Stomach (tissue), 9 donors: Measurements from ENCODE around the gene EFL1. TPM values are rescaled to one million over a fixed set of nuclear protein-coding genes. Genes with fewer than 3 reads are reported as not detected.

Experiments used
- DNase-seq, 2 donors: peaks; one replicate each; pipeline versions ENCODE4 v3.0.0 to v3.0.0-alpha.2; 2013 to 2019
- H3K27ac ChIP-seq, 5 donors: fragments of 200-600 bp in 4 of 5; sonication (generic) in 4 of 5; one replicate each; pipeline ENCODE4 v1.5.1; 2013 to 2019; ENCODE audit warnings: mild to moderate bottlenecking in 1 of 5, moderate library complexity in 1 of 5
- H3K27me3 ChIP-seq, 3 donors: fragments of 200-600 bp; sonication (generic); one replicate each; pipeline ENCODE4 v1.5.1; 2017 to 2019; ENCODE audit warnings: mixed run types in 1 of 3
- H3K36me3 ChIP-seq, 4 donors: fragments of 200-600 bp; sonication (generic); 1 replicate in 3 of 4; 2 replicates in 1 of 4; pipeline ENCODE4 v1.5.1; 2016 to 2019
- H3K4me1 ChIP-seq, 4 donors: fragments of 200-600 bp; sonication (generic); one replicate each; pipeline ENCODE4 v1.5.1; 2016 to 2019
- H3K4me3 ChIP-seq, 4 donors: fragments of 200-600 bp; sonication (generic) in 3 of 4; one replicate each; pipeline ENCODE4 v1.5.1; 2016 to 2019; ENCODE audit warnings: mild to moderate bottlenecking in 1 of 4
- H3K9me3 ChIP-seq, 4 donors: fragments of 200-600 bp; sonication (generic); one replicate each; pipeline ENCODE4 v1.5.1; 2016 to 2019
- EP300 ChIP-seq: sonication (generic); formaldehyde crosslinking; IDR thresholded peaks from one replicate; pipeline ENCODE4 v1.6.1; 2017; ENCODE audit warnings: antibody characterized with exemption
- POLR2A ChIP-seq, 4 donors: fragments of 450-650 bp; IDR thresholded peaks; one replicate each; pipeline ENCODE4 v1.6.1; 2016; ENCODE audit warnings: antibody characterized with exemption in 4 of 4, control low read depth in 2 of 4, mild to moderate bottlenecking in 1 of 4, moderate library complexity in 1 of 4
- POLR2AphosphoS5 ChIP-seq, 3 donors: sonication (generic); formaldehyde crosslinking; IDR thresholded peaks; one replicate each; pipeline ENCODE4 v1.6.1; 2016; ENCODE audit warnings: antibody characterized with exemption in 3 of 3
- WGBS, 5 donors: extraction: QIAGEN DNeasy Blood & Tissue Kit in 3 of 5; methylation state at CpG; one replicate each; pipeline versions ENCODE4 v1.1.5 to v1.1.7; 2013 to 2018; 5-methylcytosine and 5-hydroxymethylcytosine counted together
- intact Hi-C: fragments of 100-400 bp; cut with DNase I; formaldehyde crosslinking; loops from one replicate; pipeline ENCODE4 v1.15.1; 2023; ENCODE audit warnings: low total_unique reads
- polyA plus RNA-seq, 3 donors: library from polyadenylated mRNA; stranded (reverse); fragments of 200-250 nt; gene quantifications; one replicate each; pipeline ENCODE4 v1.2.3, GENCODE V29; 2013
- total RNA-seq, 5 donors: library from RNA; depleted of rRNA; stranded (reverse); fragments of >200 nt; gene quantifications; one replicate each; pipeline versions ENCODE4 v1.1.0 to v1.2.3, GENCODE V29; 2014 to 2016
- TF ChIP-seq, protein P1 (sequence below), 7 experiments: fragments of 450-650 bp in 4 of 7; fragments of 200-600 bp in 3 of 7; sonication (generic) in 3 of 7; IDR thresholded peaks; one replicate each; pipeline ENCODE4 v1.5.1; 2016 to 2019; ENCODE audit warnings: antibody characterized with exemption in 7 of 7, control low read depth in 2 of 7, mild to moderate bottlenecking in 1 of 7
- donor health status: healthy with polysubstance abuse.
- donor health status: Bipolar disorder and iron deficiency.
- donor health status: healthy.

Gene EFL1
- total and polyA plus RNA-seq, 8 donors, result 4.6 to 19.8 (median 11.1) TPM

DNA sequence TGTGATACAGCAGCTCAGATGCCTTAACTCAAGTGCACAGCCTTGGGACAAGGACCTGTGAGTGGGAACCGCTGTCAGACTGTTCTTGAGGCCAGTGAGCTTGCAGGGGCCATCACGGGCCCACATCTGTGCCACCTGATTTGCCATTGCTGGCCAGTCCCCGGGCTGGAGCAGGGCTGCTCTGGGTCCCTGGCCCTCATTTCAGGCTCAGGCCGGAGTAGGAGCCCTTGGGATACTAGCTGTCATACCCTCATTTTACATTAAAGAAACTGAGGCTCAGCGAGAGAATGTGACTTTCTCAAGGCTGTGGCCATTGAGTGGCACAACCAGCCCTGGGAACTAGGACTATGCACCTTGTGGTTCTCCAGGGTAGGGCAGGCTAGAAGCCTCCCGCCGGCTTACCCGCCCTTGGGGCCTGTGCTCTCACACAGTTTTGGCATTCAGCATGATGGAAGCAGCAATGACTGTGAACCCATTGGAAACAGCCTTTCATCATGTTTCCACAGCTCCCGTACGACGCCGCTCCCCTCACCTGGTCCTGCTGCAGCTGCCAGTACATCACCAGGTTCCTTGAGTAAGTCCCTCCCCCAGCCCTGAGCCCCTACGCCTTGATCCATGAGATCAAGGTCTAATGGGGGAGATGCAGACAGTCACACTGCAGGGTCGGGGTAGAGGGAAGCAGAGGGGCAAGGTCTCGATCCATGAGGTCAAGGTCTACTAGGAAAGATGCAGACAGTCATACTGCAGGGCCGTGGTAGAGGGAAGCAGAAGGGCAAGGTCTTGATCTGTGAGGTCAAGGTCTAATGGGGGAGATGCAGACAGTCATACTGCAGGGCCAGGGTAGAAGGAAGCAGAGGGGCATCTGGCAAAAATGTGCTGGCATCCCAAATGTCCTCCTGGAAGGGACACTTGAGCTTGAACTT, 44.5 kb upstream of the EFL1 start:
- DNase-seq, result no peak
- no peaks in the 10 kb centered on the region for H3K36me3 ChIP-seq
- intact Hi-C loops, result no loop called here
- TF ChIP-seq EP300 (no peak), POLR2AphosphoS5 (IDR thresholded peaks at IDR 0.05) (no peak), POLR2A (IDR thresholded peaks at IDR 0.05) (no peak)
- TF ChIP-seq, protein P1, sequence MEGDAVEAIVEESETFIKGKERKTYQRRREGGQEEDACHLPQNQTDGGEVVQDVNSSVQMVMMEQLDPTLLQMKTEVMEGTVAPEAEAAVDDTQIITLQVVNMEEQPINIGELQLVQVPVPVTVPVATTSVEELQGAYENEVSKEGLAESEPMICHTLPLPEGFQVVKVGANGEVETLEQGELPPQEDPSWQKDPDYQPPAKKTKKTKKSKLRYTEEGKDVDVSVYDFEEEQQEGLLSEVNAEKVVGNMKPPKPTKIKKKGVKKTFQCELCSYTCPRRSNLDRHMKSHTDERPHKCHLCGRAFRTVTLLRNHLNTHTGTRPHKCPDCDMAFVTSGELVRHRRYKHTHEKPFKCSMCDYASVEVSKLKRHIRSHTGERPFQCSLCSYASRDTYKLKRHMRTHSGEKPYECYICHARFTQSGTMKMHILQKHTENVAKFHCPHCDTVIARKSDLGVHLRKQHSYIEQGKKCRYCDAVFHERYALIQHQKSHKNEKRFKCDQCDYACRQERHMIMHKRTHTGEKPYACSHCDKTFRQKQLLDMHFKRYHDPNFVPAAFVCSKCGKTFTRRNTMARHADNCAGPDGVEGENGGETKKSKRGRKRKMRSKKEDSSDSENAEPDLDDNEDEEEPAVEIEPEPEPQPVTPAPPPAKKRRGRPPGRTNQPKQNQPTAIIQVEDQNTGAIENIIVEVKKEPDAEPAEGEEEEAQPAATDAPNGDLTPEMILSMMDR (IDR thresholded peaks at IDR 0.05), result no peak
- no peak overlapping the region for H3K27ac ChIP-seq
- H3K27me3 ChIP-seq, result no peaks in the 10 kb centered on the region
- 88 to 95% (median 93%) methylated on average over 13 to 16 of the region's 16 CpGs for WGBS, 5 donors
- H3K4me1 ChIP-seq, result no peaks in the 10 kb centered on the region
- no peak overlapping the region for H3K4me3 ChIP-seq
- H3K9me3 ChIP-seq, result no peaks in the 10 kb centered on the region

DNA sequence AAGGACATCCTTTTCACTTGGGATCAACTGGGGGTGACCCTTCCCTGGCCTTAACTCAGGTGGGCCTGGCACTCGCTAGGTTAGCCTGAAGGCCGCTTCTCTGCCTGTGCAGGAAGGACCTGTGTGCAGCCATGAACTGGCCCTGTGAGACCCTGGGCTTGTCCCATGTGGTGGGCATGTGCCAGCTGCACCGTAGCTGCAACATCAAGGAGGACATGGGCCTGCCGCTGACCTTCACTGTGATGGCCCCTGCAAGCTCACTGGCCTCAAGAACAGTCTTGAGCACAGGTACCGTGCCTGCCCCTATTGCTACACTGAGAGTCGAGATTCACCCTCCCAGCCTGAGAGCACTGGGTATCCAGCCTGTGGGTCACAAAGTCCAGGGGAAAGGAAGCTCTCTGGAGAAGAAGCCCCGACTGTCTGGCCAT, 43.1 kb upstream of the EFL1 start:
- Histone ChIP-seq H3K4me3 (no peak overlapping the region), H3K27me3 (no peaks in the 10 kb centered on the region), H3K4me1 (no peaks in the 10 kb centered on the region), H3K36me3 (no peaks in the 10 kb centered on the region), H3K27ac (no peak overlapping the region), H3K9me3 (no peaks in the 10 kb centered on the region)
- no peak for DNase-seq
- no peak for TF ChIP-seq EP300
- TF ChIP-seq POLR2A (IDR thresholded peaks at IDR 0.05), result no peak
- TF ChIP-seq, protein P1 (IDR thresholded peaks at IDR 0.05), result no peak
- TF ChIP-seq POLR2AphosphoS5 (IDR thresholded peaks at IDR 0.05), result no peak
- WGBS, 5 donors, result 87 to 97% (median 91%) methylated on average over 5 to 7 of the region's 7 CpGs
- intact Hi-C loops, result no loop called here

DNA sequence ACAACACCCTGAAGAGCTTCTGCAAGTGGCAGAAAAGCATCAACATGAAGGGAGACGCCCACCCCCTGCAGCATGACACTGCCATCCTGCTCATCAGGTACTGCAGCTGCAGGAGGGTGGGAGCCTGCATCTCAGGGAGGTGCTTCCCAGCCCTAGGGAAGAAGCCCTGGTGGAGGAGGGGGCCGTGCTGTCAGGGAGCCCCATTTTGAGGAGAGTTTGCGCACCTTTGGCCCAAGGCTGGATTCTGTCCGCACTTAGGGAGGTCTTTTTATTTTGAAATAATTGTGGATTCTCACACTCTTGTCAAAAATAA, 42.2 kb upstream of the EFL1 start:
- Histone ChIP-seq H3K4me3 (no peak overlapping the region), H3K27me3 (no peaks in the 10 kb centered on the region), H3K9me3 (no peaks in the 10 kb centered on the region), H3K36me3 (no peaks in the 10 kb centered on the region), H3K27ac (no peak overlapping the region), H3K4me1 (no peaks in the 10 kb centered on the region)
- DNase-seq, result no peak
- TF ChIP-seq POLR2A (IDR thresholded peaks at IDR 0.05) (no peak), POLR2AphosphoS5 (IDR thresholded peaks at IDR 0.05) (no peak), EP300 (no peak)
- TF ChIP-seq, protein P1 (IDR thresholded peaks at IDR 0.05), result no peak
- intact Hi-C loops, result no loop called here
- WGBS, 5 donors, result 86 to 92% (median 88%) methylated on average over 4 of the region's 4 CpGs

DNA sequence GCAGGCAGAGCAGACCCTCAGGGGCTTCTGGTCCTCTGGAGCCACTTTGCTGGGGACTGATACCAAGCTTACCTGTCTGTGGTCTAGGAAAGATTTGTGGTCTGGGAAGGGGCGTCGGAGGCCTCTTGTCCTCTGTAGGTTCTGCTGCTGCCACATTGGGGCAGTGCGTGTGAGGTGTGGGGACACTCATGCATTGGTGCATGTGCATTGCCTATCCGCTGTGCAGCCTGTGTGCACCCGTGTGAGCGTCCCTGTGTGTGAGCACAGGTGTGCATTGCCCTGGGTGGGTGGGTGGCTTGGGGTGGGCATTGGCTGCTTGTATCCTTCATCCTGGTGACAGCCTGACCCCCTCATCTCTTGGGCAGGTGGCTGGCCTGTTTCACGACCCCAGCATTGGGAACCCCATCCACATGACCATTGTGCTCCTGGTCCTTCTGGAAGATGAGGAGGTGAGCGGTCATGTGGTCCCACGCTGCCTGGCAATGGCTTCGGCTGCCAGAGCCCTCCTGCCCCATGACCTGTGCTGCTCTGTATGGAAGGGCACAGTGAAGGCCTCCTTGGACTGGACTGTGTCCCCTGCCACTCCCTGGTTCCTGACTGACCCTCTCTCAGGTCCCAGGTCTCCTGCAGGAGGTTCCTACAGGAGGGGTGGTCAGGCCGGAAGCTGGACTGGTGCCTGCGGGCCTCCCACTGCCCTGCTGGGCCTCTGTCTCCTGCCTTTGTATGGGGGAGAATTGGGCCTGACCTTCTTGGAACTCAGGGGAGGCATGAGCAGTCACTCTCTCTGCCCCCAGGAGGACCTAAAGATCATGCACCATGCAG, 41.6 kb upstream of the EFL1 start:
- Histone ChIP-seq H3K27me3 (no peaks in the 10 kb centered on the region), H3K4me3 (no peak overlapping the region), H3K36me3 (no peaks in the 10 kb centered on the region), H3K4me1 (no peaks in the 10 kb centered on the region), H3K27ac (no peak overlapping the region), H3K9me3 (no peaks in the 10 kb centered on the region)
- DNase-seq, result no peak
- TF ChIP-seq EP300 (no peak), POLR2AphosphoS5 (IDR thresholded peaks at IDR 0.05) (no peak)
- TF ChIP-seq, protein P1 (IDR thresholded peaks at IDR 0.05), result no peak
- 87 to 96% (median 92%) methylated on average over 8 to 12 of the region's 12 CpGs for WGBS, 5 donors
- intact Hi-C loops, result no loop called here
